MM.1S (cell line): ENCODE results near the gene LMNA.

Experiments
- EZH2 ChIP-seq: fragments of 300-600 bp; sonication (generic); optimal IDR thresholded peaks from 2 replicates; pipeline ENCODE3; 2017; ENCODE audit warnings: low read depth, mild to moderate bottlenecking, antibody characterized with exemption, low read length, mixed read lengths
- EZH2phosphoT487 ChIP-seq: fragments of 300-600 bp; sonication (generic); IDR thresholded peaks from 2 replicates; pipeline ENCODE4 v1.6.1; 2018; ENCODE audit warnings: antibody characterized with exemption, low read length
- TF ChIP-seq, protein P1 (sequence below): fragments of 300-600 bp; sonication (generic); IDR thresholded peaks from 2 replicates; pipeline ENCODE4 v1.5.1; 2016; ENCODE audit warnings: antibody characterized with exemption, low read length, mixed read lengths

DNA sequence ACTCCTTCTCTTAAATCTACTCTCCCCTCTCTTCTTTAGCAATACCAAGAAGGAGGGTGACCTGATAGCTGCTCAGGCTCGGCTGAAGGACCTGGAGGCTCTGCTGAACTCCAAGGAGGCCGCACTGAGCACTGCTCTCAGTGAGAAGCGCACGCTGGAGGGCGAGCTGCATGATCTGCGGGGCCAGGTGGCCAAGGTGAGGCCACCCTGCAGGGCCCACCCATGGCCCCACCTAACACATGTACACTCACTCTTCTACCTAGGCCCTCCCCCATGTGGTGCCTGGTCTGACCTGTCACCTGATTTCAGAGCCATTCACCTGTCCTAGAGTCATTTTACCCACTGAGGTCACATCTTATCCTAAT lies 16.0 kb downstream of the LMNA start:
- TF ChIP-seq EZH2phosphoT487 (no peak), EZH2 (no peak)
- TF ChIP-seq, protein P1, sequence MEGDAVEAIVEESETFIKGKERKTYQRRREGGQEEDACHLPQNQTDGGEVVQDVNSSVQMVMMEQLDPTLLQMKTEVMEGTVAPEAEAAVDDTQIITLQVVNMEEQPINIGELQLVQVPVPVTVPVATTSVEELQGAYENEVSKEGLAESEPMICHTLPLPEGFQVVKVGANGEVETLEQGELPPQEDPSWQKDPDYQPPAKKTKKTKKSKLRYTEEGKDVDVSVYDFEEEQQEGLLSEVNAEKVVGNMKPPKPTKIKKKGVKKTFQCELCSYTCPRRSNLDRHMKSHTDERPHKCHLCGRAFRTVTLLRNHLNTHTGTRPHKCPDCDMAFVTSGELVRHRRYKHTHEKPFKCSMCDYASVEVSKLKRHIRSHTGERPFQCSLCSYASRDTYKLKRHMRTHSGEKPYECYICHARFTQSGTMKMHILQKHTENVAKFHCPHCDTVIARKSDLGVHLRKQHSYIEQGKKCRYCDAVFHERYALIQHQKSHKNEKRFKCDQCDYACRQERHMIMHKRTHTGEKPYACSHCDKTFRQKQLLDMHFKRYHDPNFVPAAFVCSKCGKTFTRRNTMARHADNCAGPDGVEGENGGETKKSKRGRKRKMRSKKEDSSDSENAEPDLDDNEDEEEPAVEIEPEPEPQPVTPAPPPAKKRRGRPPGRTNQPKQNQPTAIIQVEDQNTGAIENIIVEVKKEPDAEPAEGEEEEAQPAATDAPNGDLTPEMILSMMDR, result no peak
